GM12864 (cell line): ENCODE measurements around the gene ANKHD1.
"Not testable (repeated sequence)": the region's sequence is repeated elsewhere in the genome, so short reads cannot be mapped to it uniquely, and the experiment has no call there.

Experiments used
- DNase-seq: peaks from one replicate; pipeline ENCODE4 v3.0.0-alpha.2; 2011; ENCODE audit warnings: low read depth
- H3K4me3 ChIP-seq: 2 replicates; pipeline ENCODE4 v1.5.1; 2011; ENCODE audit warnings: mild to moderate bottlenecking, low read depth, low read length, control low read depth
- CTCF ChIP-seq: IDR thresholded peaks from 2 replicates; pipeline ENCODE4 v1.5.1; 2011; ENCODE audit warnings: low read depth, mild to moderate bottlenecking, moderate library complexity, low read length, control low read depth, inconsistent platforms; ENCODE audit errors: missing control alignments

The ANKHD1 gene

GRCh38 chr5:140420665-140421361 lies 19.2 kb downstream of the ANKHD1 start:
- TF ChIP-seq CTCF, result no peak

GRCh38 chr5:140421375-140421774 lies 19.7 kb downstream of the ANKHD1 start:
- H3K4me3 ChIP-seq, DNase-seq: not testable (repeated sequence)

More at GRCh38 chr5:140420665-140421361, 19.2 kb downstream of the ANKHD1 start:
- no peak for DNase-seq
- H3K4me3 ChIP-seq, result no peak overlapping the region

GRCh38 chr5:140423609-140424008 lies 22.0 kb downstream of the ANKHD1 start:
- no peak overlapping the region for H3K4me3 ChIP-seq
- no peak for TF ChIP-seq CTCF
- no peak for DNase-seq

GRCh38 chr5:140424135-140424534 lies 22.5 kb downstream of the ANKHD1 start:
- DNase-seq, result no peak
- no peak overlapping the region for H3K4me3 ChIP-seq
- TF ChIP-seq CTCF, result no peak

- H3K4me3 ChIP-seq, DNase-seq: not testable (repeated sequence)
These were observed 26.1 kb downstream of the ANKHD1 start for GRCh38 chr5:140427726-140428125.

- DNase-seq, result no peak
- no peak overlapping the region for H3K4me3 ChIP-seq
- TF ChIP-seq CTCF, result no peak
These were observed 28.1 kb downstream of the ANKHD1 start for GRCh38 chr5:140429724-140430123.

GRCh38 chr5:140432212-140432611 lies 30.6 kb downstream of the ANKHD1 start:
- no peak for TF ChIP-seq CTCF
- DNase-seq, result no peak
- no peak overlapping the region for H3K4me3 ChIP-seq

GRCh38 chr5:140432916-140433315 lies 31.3 kb downstream of the ANKHD1 start:
- no peak for TF ChIP-seq CTCF
- DNase-seq, result no peak
- H3K4me3 ChIP-seq, result no peak overlapping the region

GRCh38 chr5:140457368-140457767 lies 55.7 kb downstream of the ANKHD1 start:
- H3K4me3 ChIP-seq, DNase-seq: not testable (repeated sequence)
